Keratinocyte (primary cell): ENCODE results near the gene USP48. TPM values are rescaled to one million over a fixed set of nuclear protein-coding genes. Genes with fewer than 3 reads are reported as not detected.

Source experiments
- DNase-seq: peaks from one replicate; pipeline ENCODE4 v3.0.0-alpha.2; 2011; ENCODE audit warnings: low read depth, missing footprints, low spot score
- FAIRE-seq: peaks from 2 replicates; lab custom pipeline; 2011; peaks lifted over from hg19 to GRCh38; lab: Jason Lieb, UNC
- H2AFZ ChIP-seq: 2 replicates; pipeline ENCODE4 v1.6.0; 2012; ENCODE audit warnings: low read length, control low read depth, inconsistent platforms; ENCODE audit not compliant: control insufficient read depth
- H3K27ac ChIP-seq: 2 replicates; pipeline ENCODE4 v1.5.1; 2011; ENCODE audit warnings: low read length; ENCODE audit not compliant: control insufficient read depth, insufficient read depth
- H3K27me3 ChIP-seq: 3 replicates; pipeline ENCODE4 v1.6.0; 2011; ENCODE audit warnings: low read length; ENCODE audit not compliant: control insufficient read depth, insufficient read depth; ENCODE audit errors: extremely low read depth
- H3K36me3 ChIP-seq, 2 experiments: 2 replicates in 1 of 2; 3 replicates in 1 of 2; pipeline ENCODE4 v1.5.1; 2011; ENCODE audit warnings: low read length in 2 of 2, mild to moderate bottlenecking in 1 of 2; ENCODE audit not compliant: control insufficient read depth in 2 of 2, insufficient read depth in 2 of 2; ENCODE audit errors: extremely low read depth in 1 of 2
- H3K4me1 ChIP-seq: 3 replicates; pipeline ENCODE4 v1.5.1; 2011; ENCODE audit warnings: low read length; ENCODE audit not compliant: control insufficient read depth, insufficient read depth; ENCODE audit errors: extremely low read depth
- H3K4me2 ChIP-seq: 3 replicates; pipeline ENCODE4 v1.6.0; 2011; ENCODE audit warnings: low read depth, low read length; ENCODE audit not compliant: control insufficient read depth, insufficient read depth; ENCODE audit errors: extremely low read depth
- H3K4me3 ChIP-seq, 3 experiments: fragments of 200-600 bp in 1 of 3; sonication (generic) in 1 of 3; 2 replicates in 2 of 3; 3 replicates in 1 of 3; pipeline ENCODE4 v1.5.1; 2011 to 2016; ENCODE audit warnings: low read length in 3 of 3, mild to moderate bottlenecking in 3 of 3, control low read depth in 2 of 3, inconsistent platforms in 1 of 3, low read depth in 1 of 3, mixed read lengths in 1 of 3, mixed run types in 1 of 3, moderate library complexity in 1 of 3; ENCODE audit not compliant: control insufficient read depth in 2 of 3, insufficient read depth in 2 of 3; ENCODE audit errors: extremely low read depth in 1 of 3
- H3K79me2 ChIP-seq: 2 replicates; pipeline ENCODE4 v1.6.0; 2012; ENCODE audit warnings: low read length; ENCODE audit not compliant: control insufficient read depth, insufficient read depth
- H3K9ac ChIP-seq: 3 replicates; pipeline ENCODE4 v1.6.0; 2011; ENCODE audit warnings: low read length; ENCODE audit not compliant: control insufficient read depth, insufficient read depth; ENCODE audit errors: extremely low read depth
- H3K9me1 ChIP-seq: 3 replicates; pipeline ENCODE4 v1.6.0; 2011; ENCODE audit warnings: low read length; ENCODE audit not compliant: control insufficient read depth, insufficient read depth; ENCODE audit errors: extremely low read depth
- H3K9me3 ChIP-seq: 2 replicates; pipeline ENCODE4 v1.5.1; 2012; ENCODE audit warnings: low read depth, low read length; ENCODE audit not compliant: control insufficient read depth
- H4K20me1 ChIP-seq: 3 replicates; pipeline ENCODE4 v1.6.0; 2011; ENCODE audit warnings: low read length; ENCODE audit not compliant: control insufficient read depth, insufficient read depth; ENCODE audit errors: extremely low read depth
- EZH2 ChIP-seq: IDR thresholded peaks from one replicate; pipeline ENCODE4 v1.6.1; 2012; ENCODE audit warnings: inconsistent platforms, mild to moderate bottlenecking, low read length, moderate library complexity
- dilution Hi-C: fragments of 300-500 bp; cut with MboI; formaldehyde crosslinking; loops from one replicate; pipeline ENCODE4 v1.7.0; 2020; ENCODE audit warnings: low sequenced_read_pairs; ENCODE audit not compliant: extremely low pct_ligation_motif_present
- polyA plus RNA-seq, 5 experiments: library from polyadenylated mRNA; depleted of rRNA in 3 of 5; stranded (reverse) in 3 of 5; stranded (forward) in 1 of 5; unstranded in 1 of 5; fragments of >200 nt; gene quantifications; 1 replicate in 1 of 5; 2 replicates in 3 of 5; 3 replicates in 1 of 5; pipeline versions ENCODE4 v1.2.1 to v1.2.3, GENCODE V29; 2011 to 2012; ENCODE audit warnings: missing spikeins in 2 of 5, low read depth in 1 of 5, low replicate concordance in 1 of 5
- TF ChIP-seq, protein P1 (sequence below), 3 experiments: IDR thresholded peaks in 1 of 3; conservative IDR thresholded peaks in 1 of 3; optimal IDR thresholded peaks in 1 of 3; 2 replicates in 2 of 3; 3 replicates in 1 of 3; pipeline versions ENCODE3 to v1.5.1; 2011; ENCODE audit warnings: low read length in 3 of 3, mild to moderate bottlenecking in 3 of 3, moderate library complexity in 2 of 3, control low read depth in 1 of 3, inconsistent platforms in 1 of 3; ENCODE audit not compliant: insufficient read depth in 2 of 3; ENCODE audit errors: extremely low read depth in 1 of 3

USP48 gene
- polyA plus RNA-seq, 1 donor (not counting 4 experiments of a cell fraction or from before 2014, with no cell fraction given): 33.0 TPM

DNA sequence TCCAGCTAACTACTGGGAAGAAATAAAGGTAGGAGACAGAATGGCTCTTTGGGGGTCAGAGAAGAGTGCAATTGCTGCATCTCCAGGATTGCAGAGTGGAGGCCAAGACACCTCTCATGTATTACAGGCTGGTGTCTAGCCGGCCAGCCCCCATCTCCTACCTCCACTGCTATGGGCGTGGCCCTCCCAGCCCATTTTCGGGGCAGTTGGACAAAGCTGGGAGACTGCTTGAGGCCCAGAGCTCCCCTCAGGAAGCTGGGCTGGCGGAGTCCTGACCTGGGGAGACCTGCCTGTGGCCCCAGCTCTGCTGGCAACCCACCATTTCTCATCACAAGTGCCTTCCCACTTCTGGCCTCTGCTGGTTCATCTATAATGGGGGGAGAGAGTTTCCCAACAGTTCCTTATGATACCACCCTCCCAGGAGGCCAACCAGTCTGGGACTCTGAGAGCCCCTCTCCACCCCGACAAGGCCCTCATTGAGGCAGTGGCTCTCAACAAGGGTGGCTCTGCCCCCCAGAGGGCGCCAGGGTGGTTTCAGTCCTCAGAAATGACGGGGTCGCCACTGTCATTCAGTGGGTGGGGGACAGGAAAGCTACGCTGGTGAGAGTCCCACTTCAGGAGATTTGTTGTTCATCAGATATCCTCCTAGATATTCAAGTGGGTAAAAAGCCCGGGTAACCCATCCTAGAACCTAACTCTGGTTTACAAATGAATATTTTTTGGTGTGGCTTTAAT lies 125.3 kb downstream of the USP48 start:
- dilution Hi-C loops: no loop called here
- H3K27me3 ChIP-seq: peaks cover 12% of the 10 kb centered on the region
- no peak overlapping the region for H3K9ac ChIP-seq
- H3K4me3 ChIP-seq: no peak overlapping the region
- no peaks in the 10 kb centered on the region for H3K9me3 ChIP-seq
- no peak for FAIRE-seq
- no peaks in the 10 kb centered on the region for H4K20me1 ChIP-seq
- H3K4me1 ChIP-seq: peaks cover 5% of the 10 kb centered on the region
- H3K9me1 ChIP-seq: no peaks in the 10 kb centered on the region
- TF ChIP-seq EZH2: no peak
- TF ChIP-seq, protein P1, sequence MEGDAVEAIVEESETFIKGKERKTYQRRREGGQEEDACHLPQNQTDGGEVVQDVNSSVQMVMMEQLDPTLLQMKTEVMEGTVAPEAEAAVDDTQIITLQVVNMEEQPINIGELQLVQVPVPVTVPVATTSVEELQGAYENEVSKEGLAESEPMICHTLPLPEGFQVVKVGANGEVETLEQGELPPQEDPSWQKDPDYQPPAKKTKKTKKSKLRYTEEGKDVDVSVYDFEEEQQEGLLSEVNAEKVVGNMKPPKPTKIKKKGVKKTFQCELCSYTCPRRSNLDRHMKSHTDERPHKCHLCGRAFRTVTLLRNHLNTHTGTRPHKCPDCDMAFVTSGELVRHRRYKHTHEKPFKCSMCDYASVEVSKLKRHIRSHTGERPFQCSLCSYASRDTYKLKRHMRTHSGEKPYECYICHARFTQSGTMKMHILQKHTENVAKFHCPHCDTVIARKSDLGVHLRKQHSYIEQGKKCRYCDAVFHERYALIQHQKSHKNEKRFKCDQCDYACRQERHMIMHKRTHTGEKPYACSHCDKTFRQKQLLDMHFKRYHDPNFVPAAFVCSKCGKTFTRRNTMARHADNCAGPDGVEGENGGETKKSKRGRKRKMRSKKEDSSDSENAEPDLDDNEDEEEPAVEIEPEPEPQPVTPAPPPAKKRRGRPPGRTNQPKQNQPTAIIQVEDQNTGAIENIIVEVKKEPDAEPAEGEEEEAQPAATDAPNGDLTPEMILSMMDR (optimal IDR thresholded peaks at IDR 0.05 in 1 of 3, IDR thresholded peaks at IDR 0.05 in 1 of 3, conservative IDR thresholded peaks at IDR 0.05 in 1 of 3; ENCODE audit: extremely low read depth in 1 of 3, insufficient read depth in 2 of 3, low read length in 3 of 3): no peak
- no peak overlapping the region for H3K27ac ChIP-seq
- H3K36me3 ChIP-seq: no peaks in the 10 kb centered on the region
- H3K4me2 ChIP-seq: no peak overlapping the region
- H2AFZ ChIP-seq: no peak overlapping the region
- no peak for DNase-seq
- H3K79me2 ChIP-seq: no peaks in the 10 kb centered on the region

DNA sequence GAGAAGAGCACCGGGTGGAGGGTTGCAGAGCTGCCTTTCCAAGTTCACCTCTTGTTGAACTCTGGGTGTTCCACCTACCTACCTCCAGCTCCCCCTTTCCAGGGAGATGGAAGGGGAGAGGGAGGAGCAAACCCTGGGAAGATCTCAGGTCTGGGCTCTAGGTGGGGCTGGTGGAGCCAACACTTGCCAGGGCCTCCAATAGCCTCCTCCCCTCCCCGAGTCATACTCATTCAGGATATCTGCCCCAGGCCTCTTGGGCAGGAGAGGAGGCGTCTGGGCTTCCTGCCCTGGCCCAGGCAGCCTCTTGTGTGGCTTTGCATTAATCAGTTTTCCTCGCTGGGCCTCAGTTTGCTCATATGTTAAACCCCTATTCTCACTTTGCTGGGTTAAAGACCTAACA lies 127.2 kb downstream of the USP48 start:
- Histone ChIP-seq H3K4me1 (peaks cover 8% of the 10 kb centered on the region), H3K27me3 (peaks cover 26% of the 10 kb centered on the region), H3K27ac (no peak overlapping the region), H3K4me2 (no peak overlapping the region), H4K20me1 (no peaks in the 10 kb centered on the region), H3K36me3 (no peaks in the 10 kb centered on the region), H2AFZ (no peak overlapping the region), H3K79me2 (no peaks in the 10 kb centered on the region), H3K4me3 (no peak overlapping the region), H3K9me3 (no peaks in the 10 kb centered on the region), H3K9ac (no peak overlapping the region), H3K9me1 (no peaks in the 10 kb centered on the region)
- dilution Hi-C loops: no loop called here
- DNase-seq (peak; percentile 23), FAIRE-seq (peak; percentile 84)
- no peak for TF ChIP-seq EZH2
- TF ChIP-seq, protein P1 (optimal IDR thresholded peaks at IDR 0.05 in 1 of 3, IDR thresholded peaks at IDR 0.05 in 1 of 3, conservative IDR thresholded peaks at IDR 0.05 in 1 of 3; ENCODE audit: extremely low read depth in 1 of 3, insufficient read depth in 2 of 3, low read length in 3 of 3): peak; percentile 54 to 64 (median 56)
